ENCODE results near the gene MYPN.

DNA sequence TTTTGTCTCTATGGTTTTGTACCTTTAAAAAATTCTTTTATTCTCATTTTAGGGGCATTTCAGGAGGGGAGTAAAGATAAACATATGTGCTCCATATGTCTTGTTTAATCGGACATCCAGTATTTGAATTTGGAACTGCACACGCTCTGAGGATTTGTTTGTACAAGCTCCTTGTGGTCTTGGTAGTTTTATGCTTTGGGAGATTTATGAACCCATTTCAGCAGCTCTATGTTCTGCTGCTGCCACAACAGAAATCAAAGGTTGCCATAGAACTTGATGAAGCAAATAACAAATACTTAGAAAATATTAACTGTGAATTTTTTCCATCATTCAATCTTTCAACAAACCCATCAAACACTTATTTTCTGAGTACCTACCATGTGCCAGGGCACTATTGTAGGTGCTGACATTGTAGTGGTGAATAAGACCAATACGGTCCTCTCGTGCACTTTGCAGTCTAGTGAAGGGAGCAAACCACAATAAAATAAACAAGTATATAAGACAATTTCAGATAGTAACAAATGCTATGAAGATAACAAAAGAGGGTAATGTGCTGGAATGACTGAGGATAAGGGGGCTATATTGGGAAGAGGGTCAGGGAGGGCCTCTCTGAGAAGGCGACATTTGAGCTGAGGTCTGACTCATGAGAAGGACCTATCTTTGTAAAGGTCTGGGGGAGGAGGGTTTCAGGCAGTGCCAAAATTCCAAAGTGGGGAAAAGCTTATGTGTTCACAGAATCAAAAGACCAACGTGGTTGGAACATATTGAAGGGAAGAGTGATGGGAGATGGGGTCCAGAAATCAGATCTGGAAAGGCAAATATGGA, 30.4 kb downstream of the MYPN start:
- TF ChIP-seq, protein P1, sequence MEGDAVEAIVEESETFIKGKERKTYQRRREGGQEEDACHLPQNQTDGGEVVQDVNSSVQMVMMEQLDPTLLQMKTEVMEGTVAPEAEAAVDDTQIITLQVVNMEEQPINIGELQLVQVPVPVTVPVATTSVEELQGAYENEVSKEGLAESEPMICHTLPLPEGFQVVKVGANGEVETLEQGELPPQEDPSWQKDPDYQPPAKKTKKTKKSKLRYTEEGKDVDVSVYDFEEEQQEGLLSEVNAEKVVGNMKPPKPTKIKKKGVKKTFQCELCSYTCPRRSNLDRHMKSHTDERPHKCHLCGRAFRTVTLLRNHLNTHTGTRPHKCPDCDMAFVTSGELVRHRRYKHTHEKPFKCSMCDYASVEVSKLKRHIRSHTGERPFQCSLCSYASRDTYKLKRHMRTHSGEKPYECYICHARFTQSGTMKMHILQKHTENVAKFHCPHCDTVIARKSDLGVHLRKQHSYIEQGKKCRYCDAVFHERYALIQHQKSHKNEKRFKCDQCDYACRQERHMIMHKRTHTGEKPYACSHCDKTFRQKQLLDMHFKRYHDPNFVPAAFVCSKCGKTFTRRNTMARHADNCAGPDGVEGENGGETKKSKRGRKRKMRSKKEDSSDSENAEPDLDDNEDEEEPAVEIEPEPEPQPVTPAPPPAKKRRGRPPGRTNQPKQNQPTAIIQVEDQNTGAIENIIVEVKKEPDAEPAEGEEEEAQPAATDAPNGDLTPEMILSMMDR (IDR thresholded peaks at IDR 0.05) = no peak
- no peak for TF ChIP-seq POLR2A (IDR thresholded peaks at IDR 0.05)

Measured in body of pancreas (tissue), 4 donors.